Choroid plexus epithelial cell (primary cell): ENCODE data around the gene BTN1A1.

Source experiments
- DNase-seq: peaks from one replicate; pipeline ENCODE4 v3.0.0-alpha.2; 2010; ENCODE audit warnings: low read depth
- H3K4me3 ChIP-seq: 2 replicates; pipeline ENCODE4 v1.5.1; 2011; ENCODE audit warnings: low read depth, mild to moderate bottlenecking, control low read depth, low read length, moderate library complexity
- CTCF ChIP-seq: conservative IDR thresholded peaks from 2 replicates; pipeline ENCODE4 v1.5.1; 2011; ENCODE audit warnings: low read depth, mild to moderate bottlenecking, control low read depth, inconsistent platforms, low read length, moderate library complexity

The BTN1A1 gene

GRCh38 chr6:26524722-26525370 is 24.7 kb downstream of the BTN1A1 start:
- no peak overlapping the region for H3K4me3 ChIP-seq
- no peak for TF ChIP-seq CTCF
- no peak for DNase-seq

GRCh38 chr6:26525838-26526237 is 25.7 kb downstream of the BTN1A1 start:
- no peak overlapping the region for H3K4me3 ChIP-seq
- TF ChIP-seq CTCF = no peak
- DNase-seq = no peak

- TF ChIP-seq CTCF = no peak
- no peak overlapping the region for H3K4me3 ChIP-seq
- no peak for DNase-seq
Observed at GRCh38 chr6:26526928-26527327, 26.8 kb downstream of the BTN1A1 start.

GRCh38 chr6:26530203-26530602 is 30.1 kb downstream of the BTN1A1 start:
- no peak for TF ChIP-seq CTCF
- DNase-seq = no peak
- H3K4me3 ChIP-seq = no peak overlapping the region

GRCh38 chr6:26531897-26532296 is 31.8 kb downstream of the BTN1A1 start:
- no peak overlapping the region for H3K4me3 ChIP-seq
- TF ChIP-seq CTCF = no peak
- no peak for DNase-seq

GRCh38 chr6:26532699-26533531 is 32.8 kb downstream of the BTN1A1 start:
- H3K4me3 ChIP-seq = peak overlapping the region; percentile 74
- no peak for TF ChIP-seq CTCF
- peak; percentile 92 for DNase-seq
